MM.1S (cell line): ENCODE results near the gene GSTP1.

Experiments
- CTCF ChIP-seq: fragments of 300-600 bp; sonication (generic); IDR thresholded peaks from 2 replicates; pipeline ENCODE4 v1.5.1; 2016; ENCODE audit warnings: antibody characterized with exemption, low read length, mixed read lengths
- EZH2 ChIP-seq: fragments of 300-600 bp; sonication (generic); optimal IDR thresholded peaks from 2 replicates; pipeline ENCODE3; 2017; ENCODE audit warnings: low read depth, mild to moderate bottlenecking, antibody characterized with exemption, low read length, mixed read lengths
- EZH2phosphoT487 ChIP-seq: fragments of 300-600 bp; sonication (generic); IDR thresholded peaks from 2 replicates; pipeline ENCODE4 v1.6.1; 2018; ENCODE audit warnings: antibody characterized with exemption, low read length

- no peak for TF ChIP-seq CTCF
- no peak for TF ChIP-seq EZH2
- TF ChIP-seq EZH2phosphoT487, result no peak
Measured at GRCh38 chr11:67608486-67608885, 24.9 kb downstream of the GSTP1 start.
